Muscle of back (tissue), 11 donors: ENCODE measurements around the gene DAB2IP. TPM values are rescaled to one million over a fixed set of nuclear protein-coding genes. Genes with fewer than 3 reads are reported as not detected.

Experiments used
- DNase-seq, 3 donors: peaks; one replicate each; pipeline versions ENCODE4 v3.0.0 to v3.0.0-alpha.2; 2013
- polyA plus RNA-seq, 10 donors: library from polyadenylated mRNA; unstranded; fragments of 120-200 nt; gene quantifications; one replicate each; pipeline ENCODE4 v1.2.1, GENCODE V29; 2013; ENCODE audit not compliant: insufficient read length in 10 of 10

Gene DAB2IP
- polyA plus RNA-seq, 10 donors = 31.1 to 42.6 (median 36.5) TPM

GRCh38 chr9:121700832-121701419, 49.5 kb downstream of the DAB2IP start:
- peak in 1 of 3 donors; percentile 64 for DNase-seq

GRCh38 chr9:121701736-121702261, 50.4 kb downstream of the DAB2IP start:
- no peak for DNase-seq

DNA sequence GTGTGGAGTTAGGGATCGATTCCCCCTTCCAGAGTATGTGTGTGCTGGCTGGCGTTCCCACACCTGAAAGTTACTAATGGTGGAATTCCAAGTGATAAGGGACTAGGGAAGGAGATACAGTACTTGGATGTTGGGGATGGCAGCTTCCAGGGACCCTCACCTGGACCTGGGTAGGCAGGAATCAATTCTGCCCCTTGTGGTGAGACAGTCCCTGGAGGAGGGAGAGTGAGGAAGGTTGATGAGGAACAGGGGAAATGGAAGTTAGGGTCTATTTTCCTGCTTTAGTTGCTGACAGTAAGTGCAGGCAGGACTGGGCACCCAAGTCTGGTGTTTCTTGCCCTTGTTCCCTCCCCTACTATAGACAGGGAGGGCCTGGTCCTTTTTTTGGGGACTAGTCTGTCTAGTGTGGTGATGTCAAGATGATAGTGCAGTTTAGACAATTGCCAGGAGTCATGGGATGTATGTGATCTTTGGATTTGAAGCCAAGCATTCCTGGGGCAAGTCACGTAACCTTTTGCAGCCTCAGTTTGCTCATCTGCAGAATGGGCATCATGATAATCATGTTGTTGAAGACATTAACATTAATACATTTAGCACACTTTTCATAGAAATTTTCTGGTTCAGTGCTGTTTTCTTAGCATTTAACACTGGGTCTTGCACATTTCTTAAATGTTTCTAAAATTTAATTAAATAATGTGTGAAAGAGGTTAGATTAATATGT, 51.7 kb downstream of the DAB2IP start:
- no peak for DNase-seq

DNA sequence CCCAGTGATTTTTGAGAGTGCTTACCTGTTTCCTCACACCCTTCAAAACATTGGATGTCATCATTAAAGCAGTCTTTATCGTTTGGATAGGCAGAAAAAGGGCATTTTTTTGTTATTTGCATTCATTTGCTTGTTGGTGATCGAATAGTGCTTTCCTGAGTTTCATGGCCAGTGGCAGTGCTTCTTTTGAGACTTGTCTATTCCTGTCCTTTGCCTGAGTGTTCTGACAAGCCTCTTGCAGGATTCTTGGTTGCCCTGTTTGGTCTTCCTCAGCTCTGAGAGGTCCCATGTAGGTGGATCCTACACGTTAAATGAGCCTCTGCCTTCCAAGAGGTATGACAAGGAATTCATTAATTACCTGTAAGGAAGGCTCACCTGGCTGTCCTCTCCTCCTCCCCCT, 52.8 kb downstream of the DAB2IP start:
- DNase-seq = no peak

DNA sequence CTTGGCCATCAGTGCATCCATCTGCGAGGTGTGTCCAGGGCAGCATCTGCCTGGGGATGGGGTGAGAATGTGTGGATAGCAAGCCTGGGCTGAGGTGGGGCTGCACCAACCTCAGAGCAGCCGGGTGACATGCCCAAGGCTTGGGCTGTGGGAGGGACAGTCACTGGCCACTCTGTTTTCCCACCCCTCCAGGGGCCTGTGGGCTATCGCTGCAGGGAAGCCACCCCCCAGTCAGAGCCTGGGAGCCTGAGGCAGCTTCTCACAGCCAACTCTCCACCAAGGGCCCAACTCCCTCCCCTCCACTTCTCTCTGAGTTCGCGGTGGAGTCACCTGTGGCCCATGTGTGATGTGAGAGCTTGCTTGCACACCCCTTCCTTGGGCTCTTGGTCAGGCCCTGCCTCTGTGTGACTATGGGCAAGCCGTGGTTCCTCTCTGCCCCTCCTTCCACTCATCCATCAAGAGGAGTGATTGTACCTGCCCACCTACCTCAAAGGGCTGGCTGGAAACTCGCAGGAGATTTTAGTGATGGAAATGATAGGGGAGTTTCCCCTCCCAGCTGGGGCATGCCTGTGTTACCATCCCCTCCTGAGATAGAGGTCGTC, 54.8 kb downstream of the DAB2IP start:
- no peak for DNase-seq

- no peak for DNase-seq
These were observed 56.3 kb downstream of the DAB2IP start for GRCh38 chr9:121707477-121708424.

- no peak for DNase-seq
These were observed 57.5 kb downstream of the DAB2IP start for GRCh38 chr9:121708768-121709488.

- no peak for DNase-seq
These were observed 58.4 kb downstream of the DAB2IP start for GRCh38 chr9:121709798-121710197.

DNA sequence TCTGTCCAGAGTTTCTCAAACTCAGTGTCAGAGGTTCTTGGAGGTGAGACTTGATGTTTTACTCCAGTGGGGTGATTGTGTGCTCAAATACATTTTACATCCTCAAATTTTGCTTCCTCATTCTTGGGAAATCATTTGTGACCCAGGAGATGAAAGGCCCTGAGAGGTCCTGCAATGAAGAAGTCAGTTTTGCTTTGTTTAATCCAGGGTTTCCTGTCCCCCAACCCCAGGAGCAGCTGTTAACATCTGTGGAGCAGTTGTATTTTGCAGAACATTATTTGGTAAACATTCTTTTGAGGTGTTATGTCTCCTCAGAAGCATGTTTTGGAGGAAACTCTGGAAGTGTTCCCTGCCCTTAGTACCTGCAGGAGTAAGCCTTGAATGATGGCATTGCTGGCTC, 59.8 kb downstream of the DAB2IP start:
- DNase-seq = no peak

GRCh38 chr9:121711797-121712196, 60.4 kb downstream of the DAB2IP start:
- DNase-seq = no peak

GRCh38 chr9:121713400-121714070, 62.1 kb downstream of the DAB2IP start:
- no peak for DNase-seq

DNA sequence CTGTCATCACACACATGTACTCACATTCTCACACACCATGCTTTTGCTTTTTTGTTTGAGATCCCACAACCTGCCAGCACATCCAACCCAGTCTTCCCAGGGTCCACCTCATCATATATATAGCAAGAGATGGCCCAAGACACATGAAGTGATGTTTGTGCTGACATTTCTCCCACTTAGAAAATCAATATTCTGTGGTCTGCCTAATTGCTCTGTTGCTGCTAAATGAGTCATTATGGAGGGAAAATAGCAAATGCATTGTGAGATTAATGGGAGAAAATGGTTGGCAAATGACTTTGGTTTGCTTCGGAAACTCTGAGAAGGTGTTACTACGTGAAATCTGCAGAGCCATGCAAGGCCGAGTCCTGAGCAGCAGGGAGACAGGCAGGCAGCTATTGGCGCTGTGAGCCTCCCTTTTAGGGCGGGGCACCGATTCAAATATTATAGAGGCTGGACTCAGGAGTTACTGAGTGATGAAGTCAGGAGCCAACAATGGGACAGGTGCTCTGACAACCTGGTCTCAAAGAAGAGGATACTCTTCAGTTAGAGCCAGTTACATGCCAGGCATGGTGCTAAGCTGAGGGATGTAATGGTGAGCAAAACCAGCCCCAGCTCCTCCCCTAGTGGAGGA, 62.8 kb downstream of the DAB2IP start:
- no peak for DNase-seq

DNA sequence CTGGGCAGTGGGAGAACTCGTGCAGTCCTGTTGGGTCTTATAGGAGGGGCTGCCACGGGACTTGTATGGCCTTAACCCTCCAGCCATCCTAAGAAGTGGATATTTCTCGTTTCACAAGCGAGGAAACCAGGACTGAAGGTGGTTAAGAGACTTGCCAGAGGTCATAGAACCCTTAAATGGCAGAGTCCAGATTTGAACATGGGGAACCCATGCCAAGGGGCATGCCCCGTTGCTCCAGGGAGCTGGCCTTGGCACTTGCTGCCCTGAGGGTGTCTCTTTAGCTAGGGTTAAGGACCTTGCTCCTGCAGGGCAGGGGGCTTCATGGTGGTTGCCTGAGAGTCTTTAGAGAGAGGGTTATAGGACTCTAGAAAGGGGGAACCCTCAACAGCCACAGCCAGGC, 63.4 kb downstream of the DAB2IP start:
- no peak for DNase-seq

DNA sequence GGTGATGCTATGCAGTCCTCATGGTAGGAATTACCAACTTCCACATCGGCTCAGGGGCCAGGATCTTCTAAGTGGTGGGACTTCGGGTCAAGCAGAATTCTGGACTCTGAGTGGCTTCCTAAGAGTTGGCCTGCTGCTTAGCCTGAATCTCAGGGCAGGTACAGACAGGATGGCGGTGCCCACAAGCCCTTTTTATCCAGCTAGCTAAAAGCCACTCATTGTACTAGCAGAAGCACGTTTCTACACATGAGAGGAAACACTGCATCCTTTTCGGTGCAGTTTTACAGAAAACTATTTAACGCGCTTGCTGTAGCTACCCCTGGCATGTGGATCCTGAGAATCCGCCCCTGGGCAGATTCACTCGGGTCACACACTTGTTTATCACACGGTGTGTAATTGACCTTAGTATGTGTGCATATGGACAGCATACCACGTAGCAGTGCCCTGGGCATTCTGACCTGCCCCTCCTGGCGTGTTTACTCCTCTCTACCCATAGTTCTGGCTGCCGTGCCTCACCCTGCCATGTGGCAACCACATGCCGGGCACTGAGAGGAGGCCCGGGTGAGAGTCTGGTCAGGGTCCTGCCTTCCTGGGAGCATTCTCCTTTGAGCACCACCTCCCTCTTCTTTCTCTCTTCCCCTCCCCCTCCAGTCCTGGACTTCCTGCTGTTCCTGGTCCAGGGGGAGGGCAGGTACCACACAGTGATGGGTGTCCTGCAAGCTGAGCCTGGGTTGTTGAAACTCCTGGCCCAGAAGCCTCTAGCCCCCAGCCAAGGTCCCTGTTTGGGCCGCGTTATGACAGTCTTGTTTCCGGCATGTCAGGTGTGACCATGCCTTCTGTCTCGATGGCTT, 65.9 kb downstream of the DAB2IP start:
- DNase-seq = no peak

DNA sequence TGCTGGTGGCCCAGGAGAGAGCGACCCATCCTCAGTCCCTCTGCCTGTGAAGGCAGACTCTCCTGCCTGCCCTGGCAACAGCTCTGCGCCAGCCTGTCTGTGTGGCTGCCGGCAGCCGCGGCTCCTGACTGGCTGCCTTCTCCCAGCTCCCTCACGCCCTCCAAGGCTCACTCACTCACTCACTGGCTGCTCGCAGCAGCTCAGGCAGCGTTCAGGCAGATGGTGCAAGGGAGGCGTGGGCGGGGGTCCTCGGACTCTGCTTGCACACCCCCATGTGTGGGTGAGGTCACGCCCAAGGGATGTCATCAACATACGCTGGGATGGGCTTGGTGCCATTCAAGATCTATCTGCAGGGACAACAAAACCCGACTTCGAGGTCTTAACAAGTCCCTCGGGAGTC, 66.7 kb downstream of the DAB2IP start:
- peak in 1 of 3 donors; percentile 62 for DNase-seq

- no peak for DNase-seq
These were observed 67.1 kb downstream of the DAB2IP start for GRCh38 chr9:121718501-121718900.

- DNase-seq = no peak
These were observed 69.0 kb downstream of the DAB2IP start for GRCh38 chr9:121720311-121721057.

- no peak for DNase-seq
These were observed 69.6 kb downstream of the DAB2IP start for GRCh38 chr9:121721058-121721350.

GRCh38 chr9:121721770-121722169, 70.3 kb downstream of the DAB2IP start:
- DNase-seq = peak in 1 of 3 donors; percentile 69
